HG02981 (cell line): ENCODE results near the gene ATP12A.

Experiments used
- ATAC-seq: cut with Tn5 transposase; IDR thresholded peaks from one replicate; pipeline ENCODE4 v1.9.1; 2021; ENCODE audit warnings: mild to moderate bottlenecking, moderate library complexity; ENCODE audit not compliant: unreplicated experiment

ATP12A gene

DNA sequence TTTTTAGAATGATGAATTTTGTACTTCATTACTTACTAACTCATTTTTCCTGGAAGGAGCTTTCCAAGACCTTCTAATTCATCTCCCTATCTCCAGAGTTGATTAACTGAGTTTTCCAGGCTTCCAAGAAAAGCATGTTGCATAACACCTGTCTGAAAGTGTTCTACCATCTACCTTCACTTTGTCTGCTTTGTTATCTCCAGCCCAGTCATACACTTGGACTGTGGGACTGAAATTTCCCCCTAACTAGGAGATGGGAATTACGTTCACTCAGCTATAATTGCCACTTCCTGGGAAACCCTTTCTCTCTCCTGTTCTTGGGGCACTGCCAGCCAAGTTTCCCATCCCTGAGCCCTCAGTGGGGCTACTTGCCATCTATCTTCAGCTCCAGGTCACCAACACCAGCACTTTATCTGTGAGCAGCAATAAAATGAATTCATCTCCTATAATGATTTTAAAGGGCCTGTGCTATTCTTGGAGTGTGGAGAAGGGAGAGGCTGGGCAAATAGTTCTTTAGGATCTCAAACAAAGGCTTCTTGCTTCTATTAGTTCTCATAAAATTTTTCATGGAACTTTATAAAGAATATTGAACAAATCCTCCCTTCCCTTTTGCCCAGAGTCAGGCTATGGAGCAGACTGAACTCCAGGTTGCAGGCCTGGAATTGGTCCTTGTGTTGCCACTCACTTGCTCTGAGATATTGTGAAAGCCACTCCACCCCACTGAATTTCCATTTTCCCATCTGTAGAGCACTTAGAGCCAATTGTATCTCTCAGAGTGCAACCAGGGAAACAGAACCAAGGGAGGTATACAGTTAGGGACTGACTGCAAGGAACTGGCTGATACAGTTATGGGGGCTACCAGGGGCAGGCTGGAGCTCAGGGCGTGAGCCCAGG, 17.8 kb upstream of the ATP12A start:
- no peak for ATAC-seq

DNA sequence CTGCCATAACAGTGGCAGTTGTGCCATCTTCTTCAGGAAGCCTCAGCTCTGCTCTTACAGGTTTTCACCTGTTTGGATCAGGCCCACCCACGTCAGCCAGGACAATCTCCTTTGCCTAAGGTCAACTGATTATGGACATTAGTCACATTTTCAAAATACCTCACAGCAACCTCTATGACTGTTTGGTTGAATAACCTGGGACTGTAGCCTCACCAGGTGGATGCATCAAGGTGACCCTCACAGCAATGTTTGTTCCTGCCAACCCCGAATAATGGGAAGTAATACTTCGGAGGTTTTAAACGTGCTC, 17.2 kb upstream of the ATP12A start:
- ATAC-seq = no peak

DNA sequence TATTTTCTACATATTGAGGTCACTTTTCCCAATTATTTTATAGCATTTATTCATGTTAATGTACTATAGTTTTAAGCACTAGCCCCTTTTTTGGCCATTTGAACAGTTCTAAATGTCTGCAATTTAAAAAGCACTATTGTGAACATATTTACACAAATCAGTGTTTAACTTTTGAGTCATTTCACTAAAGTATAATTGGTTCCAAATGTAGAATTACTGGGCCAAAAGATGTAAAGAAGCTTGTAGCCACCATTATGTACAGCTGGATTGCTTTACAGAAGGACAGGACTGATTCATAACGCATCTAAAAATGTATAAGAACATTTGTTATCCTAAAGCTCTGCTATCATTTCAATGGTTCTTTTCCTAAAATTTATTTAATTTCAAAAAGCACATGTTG, 16.6 kb upstream of the ATP12A start:
- ATAC-seq = no peak

DNA sequence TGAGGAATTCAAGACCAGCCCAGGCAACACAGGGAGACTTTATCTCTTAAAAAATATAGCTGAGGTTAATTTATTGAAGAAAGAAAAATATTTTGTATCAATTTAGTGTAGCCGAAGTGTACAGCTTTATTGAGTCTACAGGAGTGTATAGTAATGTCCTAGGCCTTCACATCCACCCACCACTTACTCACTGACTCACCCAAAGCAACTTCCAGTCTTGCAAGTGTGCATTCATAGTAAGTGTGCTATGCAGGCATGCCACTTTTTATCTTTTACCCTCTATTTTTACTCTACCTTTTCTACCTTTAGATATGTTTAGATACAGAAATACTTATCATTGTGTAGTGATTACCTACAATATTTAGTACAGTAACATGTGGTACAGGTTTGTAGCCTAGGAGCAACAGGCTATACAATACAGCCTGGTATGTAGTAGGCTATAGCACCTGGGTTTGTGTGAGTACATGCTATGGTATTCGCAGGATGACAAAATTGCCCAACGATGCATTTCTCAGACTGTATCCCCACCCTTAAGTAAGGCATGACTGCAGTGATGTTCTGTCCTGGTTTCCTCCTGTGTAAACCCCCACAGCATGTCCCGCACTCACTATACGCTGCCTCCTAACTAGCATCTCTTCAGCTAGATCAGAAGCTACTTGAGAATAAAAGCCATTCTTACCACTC, 15.3 kb upstream of the ATP12A start:
- ATAC-seq = no peak

DNA sequence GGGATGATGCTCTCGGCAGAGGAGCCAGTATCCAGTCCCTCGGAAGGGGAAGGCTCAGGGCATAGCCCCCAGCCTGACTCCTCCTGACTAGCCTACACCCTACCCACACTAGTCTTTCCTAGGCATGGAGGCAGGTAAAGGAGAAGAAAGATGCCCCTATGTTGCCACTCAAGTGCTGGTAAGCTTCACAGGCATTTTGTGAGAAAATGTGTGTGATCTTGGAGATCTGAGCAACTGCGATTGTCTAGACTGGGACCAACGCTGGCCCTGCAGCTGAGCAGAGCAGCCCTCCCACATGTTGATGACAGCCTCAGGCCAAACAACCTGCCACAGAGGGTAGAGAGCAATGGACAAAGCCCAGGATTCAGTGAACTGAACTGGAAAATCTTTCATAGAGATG, 11.7 kb upstream of the ATP12A start:
- no peak for ATAC-seq

DNA sequence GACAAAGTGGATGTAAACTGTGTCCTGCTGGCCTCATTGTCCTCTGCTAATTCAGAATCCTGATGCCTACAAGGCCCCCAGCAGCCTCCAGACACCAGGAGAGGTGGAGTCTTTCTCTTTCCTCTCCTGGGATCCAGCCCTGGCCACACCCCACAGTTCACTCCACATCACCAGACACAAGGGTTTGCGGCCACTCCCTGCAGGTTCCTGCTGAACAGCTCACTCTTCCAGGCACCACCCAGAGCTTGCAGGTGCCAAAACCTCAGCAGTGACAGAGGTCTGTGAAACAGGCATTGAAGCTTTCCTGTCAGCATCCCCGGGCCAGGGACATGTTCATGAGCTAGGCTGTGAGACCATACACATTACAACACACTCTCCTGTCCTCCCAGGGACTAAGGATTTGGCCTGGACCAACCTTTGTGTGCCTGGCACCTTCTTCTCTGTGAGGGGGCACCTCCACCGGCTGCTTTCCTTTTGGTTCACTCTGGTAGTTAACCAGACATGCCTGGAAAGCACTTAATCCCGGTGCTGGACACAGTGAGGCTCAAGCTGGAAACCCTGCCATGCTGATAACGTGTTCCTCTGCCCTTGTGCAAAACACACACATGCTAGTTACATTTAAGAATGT, 11.1 kb upstream of the ATP12A start:
- no peak for ATAC-seq

DNA sequence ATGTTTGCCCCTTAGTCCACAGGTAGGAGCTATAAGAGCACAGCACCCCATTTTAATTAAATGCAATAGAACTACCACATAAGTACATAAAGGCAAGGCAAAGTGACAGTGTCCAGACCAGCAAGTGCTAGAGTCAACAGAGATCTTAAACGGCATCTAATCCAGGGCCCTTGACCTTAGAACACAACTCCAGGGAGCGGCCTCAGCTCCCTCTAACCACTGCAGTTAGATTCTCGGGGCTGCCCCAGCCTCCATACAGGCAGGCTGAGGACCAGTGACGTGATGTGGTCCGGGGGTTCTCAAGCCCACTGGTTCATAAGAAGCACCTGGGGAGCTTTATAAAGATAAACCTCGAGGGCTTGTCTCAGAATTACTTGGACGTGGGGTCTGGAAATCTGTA, 10.0 kb upstream of the ATP12A start:
- ATAC-seq = no peak

DNA sequence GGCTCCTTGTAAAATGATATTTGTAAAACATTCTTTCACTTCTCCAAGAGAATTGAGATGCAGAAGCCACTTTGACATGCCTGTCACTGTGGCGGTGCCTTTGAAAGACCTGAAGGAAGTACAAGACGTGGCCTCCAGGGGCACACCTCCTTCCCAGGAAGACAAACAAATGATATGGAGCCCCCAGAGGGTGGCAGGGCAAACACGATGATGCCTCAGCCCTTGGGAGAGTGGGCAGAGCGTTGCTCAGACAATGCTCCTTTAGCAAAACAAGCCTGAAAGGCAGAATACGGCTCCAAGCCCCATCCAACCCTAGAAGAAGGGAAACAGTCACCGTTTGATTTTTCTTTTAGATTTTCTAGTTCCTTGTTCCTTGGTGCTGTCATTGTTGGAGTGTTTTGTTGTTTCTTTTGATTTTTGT, 9.2 kb upstream of the ATP12A start:
- ATAC-seq = peak; percentile 63

DNA sequence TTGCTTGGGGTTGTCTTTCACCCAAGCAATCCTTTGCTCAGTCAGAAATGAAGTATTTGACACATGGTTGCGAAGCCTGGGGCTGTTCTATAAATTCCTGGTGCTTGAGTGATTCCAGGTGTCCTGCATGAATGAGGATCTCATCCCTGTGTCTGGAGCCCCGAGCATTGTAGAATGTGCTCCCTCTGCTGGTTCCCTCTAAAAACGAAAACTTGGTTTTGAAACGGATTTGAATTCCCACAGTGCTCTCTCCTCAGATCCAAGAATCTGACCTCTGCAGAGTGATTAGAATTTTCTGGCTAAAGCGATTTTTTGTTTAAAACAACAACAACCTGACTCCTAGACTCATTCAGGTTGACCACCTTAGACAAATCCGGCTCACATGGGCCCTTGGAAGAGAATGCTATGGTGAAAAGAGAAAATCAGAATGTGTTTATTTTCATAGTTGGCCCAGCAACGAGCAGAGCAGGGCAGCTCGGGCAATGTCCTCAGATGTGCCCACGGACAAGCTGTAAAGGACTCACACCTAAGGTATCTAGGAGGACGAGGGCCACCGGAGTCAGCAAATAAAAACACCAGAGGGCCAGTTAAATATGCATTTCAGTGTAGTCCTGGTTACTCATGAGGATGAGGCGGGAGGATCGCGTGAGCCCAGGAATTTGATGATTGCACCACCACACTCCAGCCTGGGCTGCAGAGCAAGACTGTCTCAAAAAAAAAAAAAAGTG, 8.7 kb upstream of the ATP12A start:
- ATAC-seq = no peak

DNA sequence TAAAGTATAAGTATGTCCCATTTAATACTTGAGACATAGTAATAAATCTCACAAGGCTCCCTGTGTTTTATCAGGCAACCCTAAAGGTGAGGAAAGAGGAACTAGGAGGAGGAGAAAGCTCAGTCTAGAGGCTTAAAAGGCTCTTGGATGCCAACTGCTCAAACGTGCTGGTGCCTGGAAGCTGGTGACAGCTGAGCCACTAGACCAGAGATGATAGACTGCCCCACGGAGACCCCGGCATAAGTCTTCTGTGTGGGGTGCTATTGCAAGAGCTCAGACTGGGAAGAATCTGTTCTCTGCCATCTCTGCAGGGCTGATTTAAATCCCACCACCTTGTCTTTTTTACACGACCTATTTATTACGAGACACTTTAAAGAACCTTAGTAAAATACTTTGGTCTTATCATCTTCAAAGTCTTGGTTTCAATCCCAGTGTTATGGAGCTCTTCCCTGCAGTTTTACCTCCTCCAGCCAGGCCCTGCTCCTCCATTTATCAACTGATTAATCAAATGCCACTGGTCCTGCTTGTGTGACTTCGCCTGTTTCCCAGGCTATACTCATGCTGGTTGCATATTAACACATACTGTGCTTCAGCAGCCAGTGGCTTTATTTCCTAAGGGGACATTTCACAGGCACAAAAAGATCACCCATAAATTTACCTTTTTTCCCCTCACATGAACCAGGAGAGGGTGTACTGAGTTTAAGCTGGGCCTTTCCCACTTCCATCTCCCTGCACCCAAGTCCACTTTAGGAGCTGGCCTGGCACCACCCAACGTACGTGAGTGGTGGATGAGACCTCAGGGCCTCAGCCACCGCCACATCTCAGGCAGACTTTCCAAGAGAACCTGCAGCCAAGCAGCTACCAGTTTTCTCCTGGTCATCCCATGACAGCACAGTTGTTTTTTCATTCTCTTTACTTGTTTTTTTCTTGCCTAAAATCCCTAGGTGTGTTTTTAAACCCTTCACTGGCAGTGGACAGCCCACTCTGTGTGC, 7.8 kb upstream of the ATP12A start:
- ATAC-seq = no peak

DNA sequence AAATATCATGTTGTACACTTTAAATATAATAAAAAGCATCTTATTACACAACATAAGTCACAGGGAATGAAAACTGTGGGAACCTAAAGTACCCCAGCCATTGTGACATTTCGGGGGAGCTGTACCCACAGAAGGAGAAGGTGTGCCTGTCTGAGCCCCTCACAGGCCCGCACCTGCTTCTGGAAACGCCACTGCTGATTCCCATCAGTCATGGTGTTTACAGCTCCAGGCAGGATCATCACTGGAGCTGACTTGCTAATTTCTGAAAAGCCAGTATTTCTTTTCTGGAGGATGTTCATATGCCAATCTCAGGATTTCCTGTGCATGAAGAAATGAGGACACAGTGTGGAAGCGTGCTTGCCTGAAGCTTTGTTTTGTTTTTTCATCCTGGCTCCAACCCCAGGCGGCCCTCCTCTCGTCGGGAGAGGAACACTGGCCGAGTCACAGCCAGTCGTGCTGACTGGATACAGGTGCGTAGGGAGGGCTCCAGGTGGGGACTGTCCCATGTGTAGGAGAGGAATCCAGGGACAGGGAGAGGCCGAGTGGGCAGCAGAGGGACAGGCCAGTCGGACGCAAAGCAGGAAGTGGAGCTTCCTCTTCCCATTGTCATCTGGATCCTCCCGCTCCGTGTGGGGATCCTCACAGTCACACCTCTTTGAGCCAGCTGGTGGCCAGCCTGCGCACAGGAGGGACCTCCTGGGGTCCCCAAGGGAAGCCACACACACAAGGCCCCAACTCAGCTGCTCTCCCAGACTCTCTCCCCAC, 4.2 kb upstream of the ATP12A start:
- ATAC-seq = no peak

DNA sequence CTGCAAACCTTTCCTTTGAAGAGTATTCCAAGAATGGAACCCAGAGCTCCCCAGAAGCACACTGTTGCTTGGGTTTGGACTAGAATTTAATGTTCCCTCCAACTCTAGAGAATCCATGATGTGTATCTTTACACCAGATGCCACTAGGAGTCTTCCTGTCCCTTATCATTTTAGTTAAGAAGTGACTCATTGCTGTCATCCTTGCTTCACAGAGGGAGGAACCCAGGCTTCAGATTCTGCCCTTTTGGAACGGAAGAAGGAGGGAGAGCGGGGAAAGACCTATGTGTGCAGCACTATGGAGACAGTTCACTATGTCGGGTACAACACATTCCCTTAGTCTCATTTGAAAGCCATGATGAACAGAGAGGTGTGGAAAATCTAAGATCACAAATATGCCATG, 2.1 kb upstream of the ATP12A start:
- ATAC-seq = no peak

DNA sequence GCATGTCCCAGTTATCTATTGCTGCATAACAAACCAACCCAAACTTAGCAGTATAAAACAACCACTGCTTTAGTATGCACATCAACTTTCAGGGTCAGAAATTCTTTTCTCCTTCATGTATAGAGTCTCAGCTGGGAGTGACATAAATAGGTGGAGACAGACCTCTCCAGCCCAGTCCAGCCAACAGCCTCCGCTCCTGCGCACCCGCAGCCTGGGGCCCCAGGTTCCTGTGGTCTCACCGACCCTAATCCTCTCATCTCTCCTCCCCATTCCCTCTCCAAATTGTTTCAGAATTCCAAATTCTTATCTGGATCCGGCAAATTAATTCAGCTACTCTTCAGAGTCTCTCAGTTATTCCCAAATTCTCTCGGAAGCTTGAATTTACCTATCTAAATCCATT, 522 bp upstream of the ATP12A start:
- no peak for ATAC-seq

DNA sequence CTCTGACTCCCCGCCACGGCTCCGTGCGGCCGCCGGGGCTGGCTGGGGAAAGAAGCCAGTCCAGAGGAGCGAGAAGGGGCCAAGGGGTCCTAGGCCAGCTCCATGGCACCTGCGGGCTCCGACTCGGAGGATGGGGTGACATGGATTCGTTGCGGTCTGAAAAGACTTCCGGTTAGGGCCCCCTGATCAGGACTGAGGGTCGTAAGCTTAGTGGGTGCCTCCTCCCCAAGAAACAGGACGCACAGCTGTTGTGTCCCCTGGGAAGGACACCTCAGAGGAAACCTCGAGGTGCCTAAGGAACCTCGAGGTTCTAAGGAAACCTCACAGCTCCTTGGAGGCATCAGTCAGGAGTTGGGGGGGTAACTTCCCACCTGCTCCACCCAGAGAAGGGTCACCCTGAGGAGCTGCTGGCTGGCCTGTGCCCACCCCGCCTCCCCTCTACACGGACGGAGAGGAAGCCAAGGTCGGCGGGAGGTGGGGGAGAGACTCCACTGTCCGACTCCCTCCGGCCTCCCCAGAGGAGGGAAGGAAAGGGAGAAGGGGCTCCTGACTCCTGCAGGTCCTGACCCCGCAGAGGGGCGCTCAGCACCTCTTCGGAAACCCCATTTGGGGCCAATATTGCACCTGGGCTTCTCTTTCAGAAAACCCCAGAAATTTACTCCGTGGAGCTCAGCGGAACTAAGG, 855 bp downstream of the ATP12A start:
- ATAC-seq = no peak

DNA sequence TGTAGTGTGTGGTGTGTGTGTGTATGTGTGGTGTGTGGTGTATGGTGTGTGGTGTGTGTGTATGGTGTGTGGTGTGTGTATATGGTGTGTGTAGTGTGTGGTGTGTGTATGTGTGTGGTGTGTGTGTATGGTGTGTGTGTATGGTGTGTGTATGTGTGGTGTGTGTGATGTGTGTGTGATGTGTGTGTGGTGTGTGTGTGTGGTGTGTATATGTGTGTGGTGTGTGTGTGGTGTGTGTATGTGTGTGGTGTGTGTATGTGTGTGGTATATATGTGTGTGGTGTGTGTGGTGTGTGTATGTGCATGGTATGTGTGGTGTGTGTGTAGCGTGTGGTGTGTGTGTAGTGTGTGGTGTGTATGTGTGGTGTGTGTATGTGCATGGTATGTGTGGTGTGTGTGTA, 1.7 kb downstream of the ATP12A start:
- no peak for ATAC-seq

DNA sequence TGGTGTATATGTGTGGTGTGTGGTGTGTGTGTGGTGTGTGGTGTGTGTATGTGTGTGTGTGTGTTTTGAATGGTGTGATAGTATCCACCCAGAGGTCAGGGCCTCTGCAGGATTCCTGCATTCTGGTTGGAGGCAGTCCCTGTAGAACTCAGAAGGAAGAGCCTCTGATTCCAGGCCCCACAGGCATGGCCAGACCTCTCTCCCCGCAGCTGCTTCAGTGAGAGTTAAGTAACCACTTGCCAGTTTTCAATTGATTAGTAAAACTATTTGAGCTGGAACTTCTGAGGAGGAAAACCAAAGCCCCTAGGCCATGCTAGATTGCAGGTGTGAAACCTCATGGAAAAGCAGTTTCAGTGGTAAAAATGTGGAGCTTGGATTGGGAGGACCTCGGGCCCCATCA, 2.1 kb downstream of the ATP12A start:
- ATAC-seq = no peak

DNA sequence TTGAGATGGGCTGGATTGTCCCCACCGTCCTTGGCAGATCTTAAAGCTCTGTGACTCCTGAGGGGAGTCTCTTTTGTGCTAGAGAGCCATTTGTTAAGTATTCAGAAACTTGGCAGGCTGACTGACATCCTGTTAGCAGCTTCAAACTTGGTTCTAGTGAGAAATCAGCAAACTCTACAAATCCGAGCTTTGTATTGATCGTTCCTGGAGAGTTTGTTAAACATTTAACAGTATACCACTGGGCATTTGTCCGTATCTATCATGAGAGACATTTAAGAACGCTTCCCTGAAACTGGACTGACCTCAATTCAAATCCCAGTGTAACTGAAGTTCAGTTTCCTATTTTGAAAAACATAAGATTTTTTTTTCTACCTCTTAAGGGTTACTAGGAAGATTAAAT, 3.1 kb downstream of the ATP12A start:
- no peak for ATAC-seq

DNA sequence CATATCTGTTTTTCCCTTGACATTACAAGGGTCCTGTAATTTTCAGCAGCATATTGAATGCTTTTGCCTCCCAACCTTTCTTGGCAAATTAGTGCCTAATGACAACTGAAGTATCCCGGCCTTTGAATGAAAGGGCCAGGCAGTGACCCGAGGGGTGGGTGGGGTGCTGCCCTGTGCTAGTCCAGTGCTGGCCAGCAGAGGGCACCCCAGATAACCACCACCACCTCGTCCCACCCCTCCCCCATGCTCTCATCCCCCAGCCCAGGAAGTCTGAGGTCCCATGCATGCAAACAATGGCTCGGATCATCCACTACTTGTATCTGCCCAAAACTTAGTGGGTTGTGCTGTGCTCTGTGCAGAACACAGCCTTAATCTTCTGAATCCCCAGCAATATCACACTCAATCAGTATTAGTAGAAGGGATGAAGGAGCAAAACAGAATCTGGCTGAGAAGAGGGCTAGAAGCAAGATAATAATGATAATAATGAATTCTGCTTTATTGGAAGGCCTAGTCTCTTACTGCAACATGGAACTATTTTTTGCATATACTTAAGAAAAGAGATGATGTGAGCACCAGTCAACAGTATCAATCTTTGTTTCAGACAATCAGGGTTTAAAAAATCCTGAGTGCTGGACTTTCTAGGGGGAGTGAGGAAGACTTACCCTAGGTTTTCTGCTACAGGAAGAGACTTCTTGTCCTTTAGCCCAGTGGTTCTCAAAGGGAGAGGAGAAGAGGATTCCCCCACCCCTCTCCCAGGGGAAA, 3.8 kb downstream of the ATP12A start:
- ATAC-seq = no peak
